ENCODE results near the gene MED28. TPM values are rescaled to one million over a fixed set of nuclear protein-coding genes. Genes with fewer than 3 reads are reported as not detected.

Gene MED28
- total RNA-seq, 1 donor from 2014 or later: 113 TPM

GRCh38 chr4:17682222-17682566 is 67.8 kb downstream of the MED28 start:
- Mint-ChIP-seq H3K27ac (no peak overlapping the region), H3K9me3 (peaks cover 28% of the 10 kb centered on the region), H3K4me3 (no peak overlapping the region), H3K27me3 (ENCODE audit: low read depth) (peaks cover 9% of the 10 kb centered on the region), H3K36me3 (no peaks in the 10 kb centered on the region), H3K4me1 (no peaks in the 10 kb centered on the region)
- no peak for TF ChIP-seq CTCF (IDR thresholded peaks at IDR 0.05; ENCODE audit: unreplicated experiment)
- no peak for DNase-seq (ENCODE audit: low spot score in 2 of 2, unreplicated experiment in 2 of 2)

Other genes starting within 250 kb of the MED28 start
- 25.2 to 28.4 TPM (median 28.3 TPM) in 3 replicates for gene QDPR, start 102.6 kb upstream of the MED28 start, total RNA-seq
- not detected in 3 replicates for gene CLRN2, start 99.5 kb upstream of the MED28 start, total RNA-seq
- 36.7 to 38.5 TPM (median 38.1 TPM) in 3 replicates for gene LAP3, start 37.4 kb upstream of the MED28 start, total RNA-seq
- gene FAM184B, start 167.0 kb downstream of the MED28 start, total RNA-seq: 0.04 TPM in 2 of 3 replicates, not detected in the other
- gene DCAF16, start 196.1 kb downstream of the MED28 start, total RNA-seq: 78.8 to 91.0 TPM (median 84.8 TPM) in 3 replicates
- 13.6 to 17.0 TPM (median 15.7 TPM) in 3 replicates for gene NCAPG, start 196.3 kb downstream of the MED28 start, total RNA-seq